PC-3 (cell line): ENCODE measurements around the gene MAGEA8. TPM values are rescaled to one million over a fixed set of nuclear protein-coding genes. Genes with fewer than 3 reads are reported as not detected.
"Not testable (repeated sequence)": the region's sequence is repeated elsewhere in the genome, so short reads cannot be mapped to it uniquely, and the experiment has no call there.

Experiments used
- ATAC-seq: fragments of 200-7000 bp; cut with Tn5 transposase; 2 replicates; pipeline ENCODE4 v1.9.1; 2020; ENCODE audit warnings: mild to moderate bottlenecking, moderate library complexity
- Bru-seq: library from RNA; stranded (reverse); fragments of 400-500 nt; gene quantifications from one replicate; lab custom pipeline; 2021; lab: Mats Ljungman, UMichigan
- BruChase-seq, 2 experiments: library from RNA; stranded (reverse); fragments of 400-500 nt; gene quantifications; one replicate each; lab custom pipeline; 2021; lab: Mats Ljungman, UMichigan
- BruUV-seq: library from RNA; stranded (reverse); fragments of 400-500 nt; replicated peaks from 2 replicates; lab custom pipeline; 2021; lab: Mats Ljungman, UMichigan
- CTCF ChIA-PET: fragments of 300-600 bp; sonication (Branson Sonifier 250); formaldehyde crosslinking; loops from one replicate; lab custom pipeline; 2022; ENCODE audit warnings: antibody characterized with exemption; lab: Charles Lee
- POLR2A ChIA-PET: fragments of 300-600 bp; sonication (Branson Sonifier 250); formaldehyde crosslinking; loops from one replicate; lab custom pipeline; 2022; ENCODE audit warnings: antibody characterized with exemption; ENCODE audit not compliant: unreplicated experiment; lab: Charles Lee
- DNase-seq: peaks from one replicate; pipeline ENCODE4 v3.0.0-alpha.2; 2015
- H2AFZ ChIP-seq: fragments of 300-600 bp; sonication (generic); 2 replicates; pipeline ENCODE4 v1.6.0; 2016; ENCODE audit warnings: antibody characterized with exemption, low read length
- H3F3A ChIP-seq: fragments of 300-600 bp; sonication (generic); one replicate; pipeline ENCODE4 v1.6.0; 2017; ENCODE audit warnings: antibody characterized with exemption, low read length, control low read depth, mild to moderate bottlenecking; ENCODE audit not compliant: unreplicated experiment
- H3K27ac ChIP-seq: fragments of 300-600 bp; sonication (generic); 2 replicates; pipeline ENCODE4 v1.5.1; 2016; ENCODE audit warnings: mild to moderate bottlenecking, low read length
- H3K27me3 ChIP-seq: fragments of 300-600 bp; sonication (generic); 2 replicates; pipeline ENCODE4 v1.6.1; 2016; ENCODE audit warnings: low read length, mixed read lengths
- H3K36me3 ChIP-seq: fragments of 300-600 bp; sonication (generic); 2 replicates; pipeline ENCODE4 v1.6.1; 2016; ENCODE audit warnings: low read depth, mixed run types, low read length, mixed read lengths
- H3K4me1 ChIP-seq: fragments of 300-600 bp; sonication (generic); 2 replicates; pipeline ENCODE4 v1.5.1; 2016; ENCODE audit warnings: low read length; ENCODE audit not compliant: insufficient read depth
- H3K4me2 ChIP-seq: fragments of 300-600 bp; sonication (generic); 2 replicates; pipeline ENCODE4 v1.6.0; 2016; ENCODE audit warnings: low read length
- H3K4me3 ChIP-seq: fragments of 300-600 bp; sonication (generic); 2 replicates; pipeline ENCODE4 v1.5.1; 2016; ENCODE audit warnings: mild to moderate bottlenecking, low read length, mixed read lengths
- H3K79me2 ChIP-seq: fragments of 300-600 bp; sonication (generic); 2 replicates; pipeline ENCODE4 v1.6.1; 2017; ENCODE audit warnings: low read length, mixed read lengths
- H3K9ac ChIP-seq: fragments of 300-600 bp; sonication (generic); 2 replicates; pipeline ENCODE4 v1.6.0; 2016; ENCODE audit warnings: mild to moderate bottlenecking, low read length
- H3K9me2 ChIP-seq: fragments of 300-600 bp; sonication (generic); replicated peaks from 2 replicates; pipeline ENCODE4 v1.6.1; 2016; ENCODE audit warnings: mixed run types, low read length, mixed read lengths
- H3K9me3 ChIP-seq: fragments of 300-600 bp; sonication (generic); 2 replicates; pipeline ENCODE4 v1.6.1; 2016; ENCODE audit warnings: low read length, mixed read lengths
- H4K20me1 ChIP-seq: fragments of 300-600 bp; sonication (generic); 2 replicates; pipeline ENCODE4 v1.6.1; 2016; ENCODE audit warnings: low read length, mixed read lengths
- CTCF ChIP-seq: fragments of 300-600 bp; sonication (generic); conservative IDR thresholded peaks from 2 replicates; pipeline ENCODE4 v1.5.1; 2017; ENCODE audit warnings: antibody characterized with exemption, low read depth, mild to moderate bottlenecking, low read length
- EZH2 ChIP-seq: fragments of 300-600 bp; sonication (generic); IDR thresholded peaks from one replicate; pipeline ENCODE4 v1.6.1; 2017; ENCODE audit warnings: antibody characterized with exemption, mild to moderate bottlenecking, low read length; ENCODE audit not compliant: unreplicated experiment
- EZH2phosphoT487 ChIP-seq: fragments of 300-600 bp; sonication (generic); IDR thresholded peaks from 2 replicates; pipeline ENCODE4 v1.6.1; 2018; ENCODE audit warnings: mild to moderate bottlenecking, antibody characterized with exemption, low read length, borderline replicate concordance
- intact Hi-C: fragments of 100-400 bp; cut with micrococcal nuclease; formaldehyde crosslinking; loops from 2 replicates; pipeline ENCODE4 v1.9.0; 2023
- long read RNA-seq: library from polyadenylated mRNA; unstranded; transcript quantifications from one replicate; pipeline ENCODE4 v2.0.0, GENCODE V29; 2021; ENCODE audit not compliant: unreplicated experiment
- total RNA-seq: library from RNA; depleted of rRNA; stranded (reverse); fragments of >200 nt; gene quantifications from 2 replicates; pipeline ENCODE4 v1.2.3, GENCODE V29; 2014; rRNA removed

Gene MAGEA8
- total RNA-seq (not detected in 2 replicates), Bru-seq, nascent RNA (percentile 11 among the genes with signal in this experiment), BruChase-seq, experiment 1, labeled RNA remaining after a 6-hour chase (not detected), BruChase-seq, experiment 2, labeled RNA remaining after a 2-hour chase (not detected)
- long read RNA-seq: 0 reads

GRCh38 chrX:149881081-149881711 is at the start of gene MAGEA8:
Gene MAGEA8 (plus strand): TSS chrX:149881183. CDS start chrX:149884273, 3,090 bp downstream.
- DNase-seq (no peak), ATAC-seq (no peak)
- H3K4me1 ChIP-seq: peaks cover 24% of the 10 kb centered on the region
- CTCF ChIA-PET: no interaction called here
- no peak within 1 kb of the TSS for H2AFZ ChIP-seq
- H3K36me3 ChIP-seq: no peaks in the 10 kb centered on the region
- H4K20me1 ChIP-seq: no peaks in the 10 kb centered on the region
- no peaks in the 10 kb centered on the region for H3K9me3 ChIP-seq
- H3K27me3 ChIP-seq: no peaks in the 10 kb centered on the region
- no peaks in the 10 kb centered on the region for H3K79me2 ChIP-seq
- POLR2A ChIA-PET: no interaction called here
- no peak within 1 kb of the TSS for H3K4me3 ChIP-seq
- no peak within 1 kb of the TSS for H3K9ac ChIP-seq
- no peaks in the 10 kb centered on the region for H3K9me2 ChIP-seq
- H3K27ac ChIP-seq: no peak within 1 kb of the TSS
- no TSS peak for BruUV-seq
- intact Hi-C loops: no loop called here
- no peaks in the 10 kb centered on the region for H3F3A ChIP-seq
- no peak for TF ChIP-seq EZH2phosphoT487
- TF ChIP-seq EZH2: no peak
- peak; percentile 32; the same call in 1 of the 2 replicates for TF ChIP-seq CTCF
- H3K4me2 ChIP-seq: no peak within 1 kb of the TSS

- intact Hi-C loops: no loop called here
- no peak for DNase-seq
- CTCF ChIA-PET: no interaction called here
Measured at GRCh38 chrX:149831473-149831872, 49.5 kb upstream of the MAGEA8 start.

GRCh38 chrX:149836728-149837127 is 44.3 kb upstream of the MAGEA8 start:
- CTCF ChIA-PET, intact Hi-C loops, H3K27ac ChIP-seq, H3K4me3 ChIP-seq, H4K20me1 ChIP-seq, H3K27me3 ChIP-seq, H3K9ac ChIP-seq, H3K9me3 ChIP-seq, H3K4me2 ChIP-seq, H3K36me3 ChIP-seq, BruUV-seq, H3K79me2 ChIP-seq, H3F3A ChIP-seq, DNase-seq, POLR2A ChIA-PET, ATAC-seq, H2AFZ ChIP-seq, H3K9me2 ChIP-seq, H3K4me1 ChIP-seq: not testable (repeated sequence)

More at GRCh38 chrX:149831473-149831872, 49.5 kb upstream of the MAGEA8 start:
- H2AFZ ChIP-seq: no peak overlapping the region
- no peaks in the 10 kb centered on the region for H3K4me1 ChIP-seq
- H3K9me3 ChIP-seq: no peaks in the 10 kb centered on the region
- no TSS peak for BruUV-seq
- no peaks in the 10 kb centered on the region for H3K36me3 ChIP-seq
- ATAC-seq: no peak
- no peak overlapping the region for H3K27ac ChIP-seq
- H4K20me1 ChIP-seq: no peaks in the 10 kb centered on the region
- POLR2A ChIA-PET: no interaction called here
- TF ChIP-seq EZH2: no peak
- TF ChIP-seq CTCF: no peak
- no peak for TF ChIP-seq EZH2phosphoT487
- H3K4me3 ChIP-seq: no peak overlapping the region
- H3K9me2 ChIP-seq: no peaks in the 10 kb centered on the region
- H3F3A ChIP-seq: no peaks in the 10 kb centered on the region
- no peak overlapping the region for H3K4me2 ChIP-seq
- no peak overlapping the region for H3K9ac ChIP-seq
- no peaks in the 10 kb centered on the region for H3K27me3 ChIP-seq
- no peaks in the 10 kb centered on the region for H3K79me2 ChIP-seq
